ENCODE results near the gene FARP1.

Gene FARP1

GRCh38 chr13:98450539-98451111 is 307.7 kb downstream of the FARP1 start:
- DNase-seq: no peak

GRCh38 chr13:98451676-98452470 is 309.0 kb downstream of the FARP1 start:
- DNase-seq: no peak

- no peak for DNase-seq
These were observed 310.3 kb downstream of the FARP1 start for GRCh38 chr13:98452851-98453843.

GRCh38 chr13:98454389-98454881 is 311.5 kb downstream of the FARP1 start:
- DNase-seq: no peak

GRCh38 chr13:98456413-98456845 is 313.5 kb downstream of the FARP1 start:
- no peak for DNase-seq

GRCh38 chr13:98457053-98457452 is 314.2 kb downstream of the FARP1 start:
- no peak for DNase-seq

- DNase-seq: no peak
These were observed 315.5 kb downstream of the FARP1 start for GRCh38 chr13:98458431-98458830.

GRCh38 chr13:98459171-98459681 is 316.3 kb downstream of the FARP1 start:
- no peak for DNase-seq

- no peak for DNase-seq
These were observed 317.0 kb downstream of the FARP1 start for GRCh38 chr13:98459721-98460370.

GRCh38 chr13:98460516-98460915 is 317.6 kb downstream of the FARP1 start:
- no peak for DNase-seq

- DNase-seq: no peak
These were observed 318.8 kb downstream of the FARP1 start for GRCh38 chr13:98461486-98462240.

- no peak for DNase-seq
These were observed 319.5 kb downstream of the FARP1 start for GRCh38 chr13:98462241-98462882.

GRCh38 chr13:98462946-98463345 is 320.1 kb downstream of the FARP1 start:
- DNase-seq: no peak

- peak; percentile 74 for DNase-seq
These were observed 323.8 kb downstream of the FARP1 start for GRCh38 chr13:98466634-98467236.

- DNase-seq: no peak
These were observed 324.5 kb downstream of the FARP1 start for GRCh38 chr13:98467263-98467985.

- DNase-seq: no peak
These were observed 325.5 kb downstream of the FARP1 start for GRCh38 chr13:98468361-98468760.

GRCh38 chr13:98468929-98469328 is 326.0 kb downstream of the FARP1 start:
- no peak for DNase-seq

- DNase-seq: no peak
These were observed 328.0 kb downstream of the FARP1 start for GRCh38 chr13:98470920-98471319.

GRCh38 chr13:98471934-98472333 is 329.0 kb downstream of the FARP1 start:
- no peak for DNase-seq

Data from activated CD8-positive, alpha-beta memory T cell treated with anti-CD3 and anti-CD28 coated beads, Interleukin-2, amount 50 U/mL, for 48 hours (primary cell).